Measurements from ENCODE around the gene NCAM1.

GRCh38 chr11:113243696-113244095, 282.5 kb downstream of the NCAM1 start:
- TF ChIP-seq EZH2 (IDR thresholded peaks at IDR 0.05) (no peak), POLR2AphosphoS5 (IDR thresholded peaks at IDR 0.05; ENCODE audit: borderline replicate concordance, low read depth, low read length) (no peak)

Measured in SK-N-MC (cell line).